Stimulated activated CD4-positive, alpha-beta T cell treated with anti-CD3 and anti-CD28 coated beads, Interleukin-4, amount 100 ng/mL, for 4 hours (primary cell): Measurements from ENCODE around the gene GPATCH2L.
A peak's percentile ranks its signal among the peaks of the same experiment; 100 is the strongest.

Experiments
- DNase-seq, 2 experiments: peaks; one replicate each; pipeline ENCODE4 v3.0.0-alpha.2; 2020

The GPATCH2L gene

GRCh38 chr14:76138119-76138757 is 13.5 kb upstream of the GPATCH2L start:
- no peak for DNase-seq

GRCh38 chr14:76138758-76139723 is 12.7 kb upstream of the GPATCH2L start:
- no peak for DNase-seq

DNA sequence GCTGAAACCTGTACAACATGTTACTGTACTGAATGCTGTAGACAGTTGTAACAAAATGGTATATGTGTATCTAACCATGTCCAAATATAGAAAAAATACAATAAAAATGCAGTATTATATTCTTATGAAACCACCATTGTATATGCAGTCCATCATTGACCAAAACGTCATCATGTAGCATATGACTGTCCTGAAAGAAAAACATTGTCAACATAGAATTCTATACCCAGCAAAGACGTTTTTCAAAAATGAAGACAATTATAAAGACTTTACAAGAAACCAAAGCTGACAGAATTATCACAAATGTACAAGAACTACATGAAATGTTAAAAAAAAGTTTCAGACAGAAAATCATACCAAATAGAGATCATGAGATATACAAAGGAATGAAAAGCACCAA is 8.1 kb upstream of the GPATCH2L start:
- no peak for DNase-seq

- DNase-seq: no peak
Measured at GRCh38 chr14:76146976-76147375, 4.7 kb upstream of the GPATCH2L start.

- no peak for DNase-seq
Measured at GRCh38 chr14:76149196-76149595, 2.5 kb upstream of the GPATCH2L start.

GRCh38 chr14:76152333-76152681 is 585 bp downstream of the GPATCH2L start:
- peak; percentile 49 to 65 for DNase-seq

GRCh38 chr14:76153919-76154318 is 2.2 kb downstream of the GPATCH2L start:
- no peak for DNase-seq

DNA sequence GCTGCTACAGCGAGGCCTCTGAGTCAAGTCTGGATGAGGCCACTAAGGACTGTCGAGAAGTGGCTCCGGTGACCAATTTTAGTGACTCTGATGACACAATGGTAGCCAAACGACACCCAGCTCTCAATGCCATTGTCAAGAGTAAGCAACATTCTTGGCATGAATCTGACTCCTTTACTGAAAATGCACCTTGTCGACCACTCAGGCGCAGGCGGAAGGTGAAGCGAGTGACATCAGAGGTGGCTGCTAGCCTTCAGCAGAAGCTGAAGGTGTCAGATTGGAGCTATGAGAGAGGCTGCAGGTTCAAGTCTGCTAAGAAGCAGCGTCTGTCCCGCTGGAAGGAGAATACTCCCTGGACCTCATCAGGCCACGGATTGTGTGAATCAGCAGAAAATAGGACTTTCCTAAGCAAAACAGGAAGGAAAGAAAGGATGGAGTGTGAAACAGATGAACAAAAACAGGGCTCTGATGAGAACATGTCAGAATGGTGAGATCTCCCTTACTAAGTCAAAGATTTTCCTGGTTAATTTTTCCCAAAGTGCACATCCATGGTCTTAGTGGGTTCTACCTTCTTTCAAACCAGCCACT is 2.9 kb downstream of the GPATCH2L start:
- no peak for DNase-seq

- DNase-seq: no peak
Measured at GRCh38 chr14:76163668-76164363, 12.1 kb downstream of the GPATCH2L start.

DNA sequence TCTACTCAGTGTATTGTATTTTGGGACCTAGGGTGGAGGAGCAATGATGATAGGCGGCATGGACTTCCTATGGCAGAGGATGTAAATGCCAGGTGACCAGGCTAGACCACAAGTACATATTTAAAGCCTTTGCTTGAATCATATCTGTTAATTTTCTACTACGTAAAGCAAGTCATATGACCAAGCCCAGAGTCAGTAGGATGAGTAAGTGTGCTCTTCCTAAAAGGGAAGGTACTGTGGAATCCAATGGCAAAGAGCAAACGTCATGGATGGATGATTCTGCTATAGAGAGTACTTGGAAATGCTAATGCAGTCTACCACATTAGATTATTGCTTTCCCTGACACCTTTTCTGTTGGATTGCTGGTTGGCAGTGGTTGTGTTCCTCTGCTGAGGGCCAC is 16.8 kb downstream of the GPATCH2L start:
- DNase-seq: no peak

GRCh38 chr14:76169776-76170175 is 18.1 kb downstream of the GPATCH2L start:
- DNase-seq: no peak

DNA sequence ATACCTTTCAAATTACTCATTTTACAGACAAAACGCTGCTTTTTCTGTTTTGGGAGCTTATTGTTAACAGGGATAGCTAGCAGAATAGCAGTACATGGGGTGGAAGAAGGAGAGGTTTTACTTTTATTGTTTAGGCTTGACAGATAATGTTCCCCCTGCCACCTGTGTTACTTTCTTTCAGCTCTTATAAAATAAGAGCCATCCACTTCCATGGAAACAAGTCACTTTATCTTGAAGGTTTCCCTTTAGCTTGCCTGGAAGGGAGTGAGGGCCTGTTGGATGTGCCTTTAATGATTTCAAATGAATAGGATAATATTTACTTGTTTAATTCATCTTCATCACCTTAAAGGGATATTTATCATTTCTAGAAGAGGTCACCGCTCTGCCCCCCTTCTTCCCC is 23.3 kb downstream of the GPATCH2L start:
- no peak for DNase-seq

DNA sequence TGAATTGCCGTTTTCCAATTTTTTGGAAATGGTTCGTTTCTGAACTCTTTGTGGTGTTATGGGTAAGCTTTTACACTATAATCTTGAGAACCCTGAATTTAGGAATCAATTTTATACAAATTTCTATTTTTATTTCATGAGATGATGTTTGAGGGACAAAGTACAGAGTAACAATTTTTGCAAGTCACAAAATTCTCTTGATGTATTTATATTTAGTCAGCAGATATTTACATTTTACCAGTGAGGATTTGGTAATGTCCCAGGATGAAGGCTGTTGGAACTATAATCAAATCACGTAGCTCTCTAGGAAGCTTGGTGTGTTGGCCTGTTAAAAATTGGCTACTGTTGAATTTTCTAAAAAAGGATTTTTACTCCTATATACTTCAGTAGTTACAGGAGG is 24.2 kb downstream of the GPATCH2L start:
- no peak for DNase-seq

GRCh38 chr14:76181546-76181945 is 29.8 kb downstream of the GPATCH2L start:
- no peak for DNase-seq

DNA sequence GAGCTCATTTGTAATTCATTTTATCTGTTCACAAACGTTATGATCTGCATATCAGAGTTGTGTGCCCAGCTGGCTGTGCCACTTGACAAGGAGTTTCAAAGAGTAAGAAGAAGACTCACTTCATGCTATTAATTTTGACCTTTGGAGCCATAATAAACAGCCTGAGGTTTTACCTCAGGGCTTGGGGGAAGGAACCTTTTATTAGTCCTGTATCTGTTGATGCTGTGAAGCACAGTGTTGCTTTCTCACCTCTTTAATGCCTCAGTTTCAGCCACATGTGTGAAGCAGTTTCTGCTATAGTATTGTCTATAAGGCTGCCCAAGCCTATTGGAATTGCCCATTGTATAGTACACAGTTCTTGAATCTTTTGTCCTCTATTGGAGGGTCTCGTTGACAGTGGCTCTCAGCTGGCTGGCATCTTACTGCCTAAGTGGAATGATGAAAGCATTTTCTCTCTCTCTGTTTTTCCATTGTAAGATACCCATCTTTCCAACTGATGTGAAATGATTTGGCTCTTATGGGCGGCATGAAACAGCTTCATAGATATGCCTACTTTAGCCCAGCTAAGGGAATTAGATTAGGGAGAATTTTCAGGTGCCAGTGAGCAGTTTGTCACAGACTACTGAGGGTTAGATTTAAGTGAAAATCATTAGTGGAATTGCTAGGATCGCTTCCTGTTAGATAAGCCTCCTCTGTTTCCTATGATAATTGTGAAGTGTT is 34.7 kb downstream of the GPATCH2L start:
- DNase-seq: no peak

DNA sequence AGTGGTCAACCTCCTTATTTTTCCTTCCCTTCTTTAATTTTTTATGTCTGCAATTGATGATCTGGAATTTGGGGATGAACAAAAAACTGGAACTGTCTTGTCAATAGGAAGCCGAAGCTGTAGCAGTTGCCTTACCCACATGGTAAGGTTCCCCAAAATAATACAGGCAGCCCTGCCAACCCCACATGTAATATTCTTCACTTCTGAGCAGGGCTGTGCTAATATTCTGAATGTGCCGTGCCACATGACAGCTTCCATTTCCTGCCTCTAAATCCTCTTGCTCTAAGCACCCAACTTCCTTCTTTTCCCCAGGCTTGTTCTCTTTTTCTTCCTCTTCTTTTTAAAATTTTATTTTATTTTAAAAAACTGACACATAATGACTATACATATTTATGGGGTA is 39.6 kb downstream of the GPATCH2L start:
- no peak for DNase-seq

- no peak for DNase-seq
Measured at GRCh38 chr14:76193696-76194095, 42.0 kb downstream of the GPATCH2L start.

DNA sequence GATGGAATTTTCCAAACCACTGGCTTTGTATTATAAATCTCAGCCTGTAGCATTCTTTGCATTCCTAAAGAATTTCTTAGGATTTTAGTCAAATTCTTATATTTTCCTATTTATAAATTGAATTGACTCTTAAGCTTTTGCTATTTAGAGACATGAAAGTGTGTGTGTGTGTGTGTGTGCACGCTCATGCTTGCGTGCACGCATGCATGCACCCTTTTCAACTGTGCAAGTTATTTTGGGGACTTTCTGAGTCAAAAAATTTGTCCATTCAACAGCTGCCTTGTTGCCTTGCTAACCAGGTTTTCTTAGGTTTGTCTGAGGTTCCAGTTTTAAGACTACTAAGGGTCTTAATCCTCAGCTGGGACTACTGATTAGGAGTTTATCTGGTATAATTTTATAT is 42.6 kb downstream of the GPATCH2L start:
- no peak for DNase-seq

- no peak for DNase-seq
Measured at GRCh38 chr14:76195003-76195402, 43.3 kb downstream of the GPATCH2L start.

- DNase-seq: no peak
Measured at GRCh38 chr14:76196980-76197695, 45.4 kb downstream of the GPATCH2L start.

GRCh38 chr14:76201162-76201561 is 49.4 kb downstream of the GPATCH2L start:
- no peak for DNase-seq
